VCaP (cell line): ENCODE measurements around the gene ADAMTS5.

Experiments used
- H3K27ac ChIP-seq: fragments of 450-650 bp; 2 replicates; pipeline ENCODE4 v1.5.1; 2017
- TF ChIP-seq, protein P1 (sequence below): fragments of 450-650 bp; conservative IDR thresholded peaks from 2 replicates; pipeline ENCODE4 v1.5.1; 2017; ENCODE audit warnings: mild to moderate bottlenecking, moderate library complexity

ADAMTS5 gene

GRCh38 chr21:26948194-26948593 lies 18.7 kb downstream of the ADAMTS5 start:
- TF ChIP-seq, protein P1, sequence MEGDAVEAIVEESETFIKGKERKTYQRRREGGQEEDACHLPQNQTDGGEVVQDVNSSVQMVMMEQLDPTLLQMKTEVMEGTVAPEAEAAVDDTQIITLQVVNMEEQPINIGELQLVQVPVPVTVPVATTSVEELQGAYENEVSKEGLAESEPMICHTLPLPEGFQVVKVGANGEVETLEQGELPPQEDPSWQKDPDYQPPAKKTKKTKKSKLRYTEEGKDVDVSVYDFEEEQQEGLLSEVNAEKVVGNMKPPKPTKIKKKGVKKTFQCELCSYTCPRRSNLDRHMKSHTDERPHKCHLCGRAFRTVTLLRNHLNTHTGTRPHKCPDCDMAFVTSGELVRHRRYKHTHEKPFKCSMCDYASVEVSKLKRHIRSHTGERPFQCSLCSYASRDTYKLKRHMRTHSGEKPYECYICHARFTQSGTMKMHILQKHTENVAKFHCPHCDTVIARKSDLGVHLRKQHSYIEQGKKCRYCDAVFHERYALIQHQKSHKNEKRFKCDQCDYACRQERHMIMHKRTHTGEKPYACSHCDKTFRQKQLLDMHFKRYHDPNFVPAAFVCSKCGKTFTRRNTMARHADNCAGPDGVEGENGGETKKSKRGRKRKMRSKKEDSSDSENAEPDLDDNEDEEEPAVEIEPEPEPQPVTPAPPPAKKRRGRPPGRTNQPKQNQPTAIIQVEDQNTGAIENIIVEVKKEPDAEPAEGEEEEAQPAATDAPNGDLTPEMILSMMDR = no peak
- no peak overlapping the region for H3K27ac ChIP-seq

DNA sequence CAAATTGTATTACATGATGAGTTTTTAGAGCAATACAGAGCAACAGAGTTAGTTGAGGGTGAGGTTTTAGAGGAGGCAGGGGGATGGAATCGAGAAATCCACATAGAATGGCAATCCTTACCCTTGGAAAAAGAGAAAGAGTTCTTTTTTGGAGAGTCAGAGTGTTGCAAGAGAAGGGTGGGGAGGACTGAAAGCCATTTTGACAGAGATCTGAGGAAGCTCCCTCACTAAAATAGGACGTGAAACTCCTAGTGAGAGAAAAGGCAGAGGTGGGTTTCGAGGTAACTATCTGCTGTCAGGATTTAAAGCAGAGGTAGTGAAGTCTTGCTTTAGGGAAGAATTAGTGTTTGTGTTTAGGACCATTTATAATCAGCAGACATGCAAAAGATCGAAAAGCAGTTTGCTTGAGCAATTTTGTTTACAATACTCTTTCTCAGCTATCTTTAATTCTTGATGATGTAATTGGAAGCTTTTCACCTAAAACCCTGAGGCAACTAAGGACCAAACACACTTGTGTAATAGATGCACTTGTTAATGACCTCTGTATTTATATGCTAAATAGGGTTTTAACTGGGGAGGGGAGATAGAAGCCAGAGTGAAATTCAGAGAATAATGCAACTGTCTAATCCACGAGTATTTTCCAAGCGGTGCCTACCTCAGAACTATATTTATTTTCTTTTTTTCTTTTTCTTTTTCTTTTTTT lies 20.0 kb downstream of the ADAMTS5 start:
- TF ChIP-seq, protein P1 = no peak
- no peak overlapping the region for H3K27ac ChIP-seq

DNA sequence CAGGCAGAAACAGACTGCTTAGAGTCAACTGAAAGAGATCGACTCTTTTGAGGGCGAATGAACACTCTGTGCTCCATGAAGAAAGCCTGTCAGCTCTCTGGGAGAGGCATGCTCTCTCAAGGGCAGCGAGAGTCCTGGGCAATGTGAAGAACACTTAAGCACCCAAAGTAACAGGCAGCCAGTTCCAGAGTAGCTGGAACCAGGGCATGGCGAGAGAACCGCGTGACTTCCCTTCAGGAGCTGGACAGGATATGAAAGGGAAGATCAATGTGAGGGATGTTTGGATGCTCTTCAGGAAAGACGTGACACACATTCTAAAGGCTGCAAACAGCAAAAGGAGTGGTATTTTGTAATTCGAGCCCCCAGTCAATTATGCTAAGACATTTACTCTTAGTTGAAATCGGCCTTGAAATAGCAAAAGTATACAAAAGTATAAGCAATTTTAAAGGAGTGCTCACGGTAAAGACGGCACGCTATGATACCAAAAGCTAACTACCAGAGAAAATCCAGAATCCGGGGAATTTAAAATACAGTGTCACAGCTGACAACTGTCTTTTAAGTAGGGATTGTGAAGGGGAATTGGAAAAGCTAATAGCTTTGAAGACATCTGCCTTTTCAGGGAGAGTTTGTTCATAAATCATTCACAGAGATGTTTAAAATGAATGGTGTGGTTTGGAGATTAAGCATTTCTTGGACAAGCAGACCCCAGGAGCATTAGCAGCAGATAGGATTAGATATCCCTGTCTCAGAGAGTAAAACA lies 20.8 kb downstream of the ADAMTS5 start:
- no peak overlapping the region for H3K27ac ChIP-seq
- TF ChIP-seq, protein P1 = no peak

DNA sequence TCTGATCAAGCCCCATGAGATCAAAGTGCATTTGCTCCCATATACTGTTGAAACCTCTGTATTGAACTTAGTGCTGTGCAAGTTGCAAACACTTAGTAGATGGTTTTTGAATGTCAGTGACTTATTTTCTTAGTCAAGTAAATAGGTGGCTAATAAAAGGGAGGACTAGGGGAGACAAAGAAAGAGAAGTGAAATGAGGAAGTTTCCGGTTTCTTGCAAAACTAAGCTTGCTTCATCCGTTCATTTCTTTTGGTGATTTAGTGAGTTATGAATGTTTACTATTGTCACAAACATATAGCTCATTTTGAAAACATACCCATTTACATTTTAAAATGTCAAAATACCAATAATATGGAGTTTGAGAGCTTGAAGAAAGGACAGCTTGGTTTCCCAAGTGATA lies 23.0 kb downstream of the ADAMTS5 start:
- TF ChIP-seq, protein P1 = no peak
- H3K27ac ChIP-seq = no peak overlapping the region

DNA sequence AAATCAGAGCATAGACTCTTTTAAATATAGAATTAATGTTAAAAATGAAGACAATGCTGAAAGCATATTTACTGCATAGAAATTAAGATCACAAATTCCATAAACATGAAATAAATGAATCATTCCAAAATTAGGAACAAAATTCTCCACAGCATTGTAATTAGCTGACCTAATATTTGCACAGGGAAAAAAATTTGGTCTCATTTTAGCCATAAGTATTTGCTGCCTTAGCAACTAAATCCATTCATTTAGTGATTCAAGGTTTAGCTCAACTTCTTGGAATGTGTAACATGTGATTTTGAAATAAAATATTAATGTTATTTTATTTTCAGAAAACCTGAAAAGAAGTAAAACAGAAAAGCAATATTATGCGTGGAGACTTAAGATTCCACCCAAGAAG lies 25.5 kb downstream of the ADAMTS5 start:
- TF ChIP-seq, protein P1 = no peak
- no peak overlapping the region for H3K27ac ChIP-seq

- peak overlapping the region; percentile 57 for H3K27ac ChIP-seq
- TF ChIP-seq, protein P1 = no peak
Observed at GRCh38 chr21:26939601-26940111, 27.2 kb downstream of the ADAMTS5 start.

DNA sequence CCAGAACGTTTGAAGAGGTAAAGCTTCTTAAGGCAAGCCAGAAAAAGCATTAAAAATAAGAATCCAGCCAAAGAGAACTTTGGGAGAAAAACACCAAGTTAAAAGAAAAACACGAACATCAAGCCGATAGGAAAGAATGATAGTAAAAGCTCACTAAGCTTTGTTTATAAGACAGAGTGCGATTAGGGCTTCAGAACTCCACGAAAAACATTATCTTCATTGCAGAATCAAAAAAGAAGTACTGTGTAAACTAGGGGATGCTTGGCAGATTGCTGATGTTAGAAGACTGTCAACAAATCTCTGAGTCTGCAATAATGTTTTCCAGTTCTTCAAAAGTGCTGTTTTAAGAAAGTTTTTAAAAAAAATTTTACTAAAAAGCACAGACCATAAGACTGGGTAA lies 30.2 kb downstream of the ADAMTS5 start:
- TF ChIP-seq, protein P1 = no peak
- H3K27ac ChIP-seq = no peak overlapping the region
